Measurements from ENCODE around the gene LRAT. TPM values are rescaled to one million over a fixed set of nuclear protein-coding genes. Genes with fewer than 3 reads are reported as not detected.

Gene LRAT
- total and polyA plus RNA-seq, 4 donors: 0.13 to 0.63 (median 0.48) TPM

DNA sequence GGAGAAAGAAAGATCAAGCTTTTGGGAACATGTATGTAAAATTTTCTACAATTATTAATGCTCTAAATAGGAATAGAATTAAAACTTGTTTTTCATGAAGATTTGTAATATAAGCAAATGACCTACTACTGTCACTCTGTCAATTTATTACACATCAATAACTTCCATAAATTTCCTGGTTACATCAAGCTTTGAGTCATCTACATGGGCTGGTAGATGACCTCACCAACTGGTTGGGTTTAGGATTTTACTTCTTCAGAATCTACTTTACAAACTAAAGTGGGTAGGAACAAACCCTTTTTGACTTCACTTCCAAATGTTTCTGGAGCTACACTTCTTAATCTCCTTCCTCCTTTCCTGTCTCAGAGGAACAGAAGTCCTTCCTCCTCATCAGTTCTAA is 12.0 kb upstream of the LRAT start:
- H3K4me1 ChIP-seq (ENCODE audit: control insufficient read depth in 5 of 5, insufficient read depth in 5 of 5, low read length in 5 of 5): no peaks in the 10 kb centered on the region
- no peaks in the 10 kb centered on the region for H3K9me3 ChIP-seq (ENCODE audit: control insufficient read depth in 4 of 4, insufficient read depth in 3 of 4, low read length in 3 of 4)
- ATAC-seq (ENCODE audit: insufficient read depth, low FRiP score) (no peak), DNase-seq (no peak)
- no peaks in the 10 kb centered on the region for H3K27me3 ChIP-seq (ENCODE audit: control insufficient read depth in 3 of 3, insufficient read depth in 3 of 3, low read length in 2 of 3)
- no peak overlapping the region for H3K4me3 ChIP-seq
- no peaks in the 10 kb centered on the region for H3K36me3 ChIP-seq (ENCODE audit: control insufficient read depth in 4 of 4, insufficient read depth in 4 of 4, low read length in 4 of 4)
- no peak for TF ChIP-seq CTCF (IDR thresholded peaks at IDR 0.05; ENCODE audit: control extremely low read depth, extremely low read depth)
- no peak overlapping the region for H3K27ac ChIP-seq (ENCODE audit: low read depth in 1 of 2, low read length in 1 of 2)
- no peak overlapping the region for H3K9ac ChIP-seq (ENCODE audit: insufficient read depth in 1 of 2, low read length in 2 of 2)

DNA sequence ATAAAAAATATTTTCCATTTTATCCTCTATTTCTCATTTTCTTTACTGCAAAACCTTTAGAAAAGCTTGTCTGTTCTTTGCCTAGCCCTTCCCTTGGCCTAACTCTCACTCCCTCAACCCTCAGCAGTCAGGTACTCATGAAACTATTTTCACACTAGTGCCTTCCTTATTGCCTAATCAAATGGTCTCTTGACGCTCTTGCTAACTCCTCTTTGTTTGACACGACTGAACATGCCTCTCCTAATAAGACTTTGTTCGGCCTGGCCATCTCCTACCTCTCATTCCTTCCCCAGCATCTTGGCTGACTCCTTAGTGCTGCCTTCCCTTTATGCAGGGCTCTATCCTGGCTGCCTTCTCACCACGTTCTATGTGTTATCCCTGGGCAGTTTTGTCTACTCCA is 11.1 kb upstream of the LRAT start:
- Histone ChIP-seq H3K36me3 (ENCODE audit: control insufficient read depth in 4 of 4, insufficient read depth in 4 of 4, low read length in 4 of 4) (no peaks in the 10 kb centered on the region), H3K9ac (ENCODE audit: insufficient read depth in 1 of 2, low read length in 2 of 2) (no peak overlapping the region), H3K27me3 (ENCODE audit: control insufficient read depth in 3 of 3, insufficient read depth in 3 of 3, low read length in 2 of 3) (no peaks in the 10 kb centered on the region), H3K4me1 (ENCODE audit: control insufficient read depth in 5 of 5, insufficient read depth in 5 of 5, low read length in 5 of 5) (no peaks in the 10 kb centered on the region), H3K27ac (ENCODE audit: low read depth in 1 of 2, low read length in 1 of 2) (no peak overlapping the region), H3K4me3 (no peak overlapping the region), H3K9me3 (ENCODE audit: control insufficient read depth in 4 of 4, insufficient read depth in 3 of 4, low read length in 3 of 4) (no peaks in the 10 kb centered on the region)
- DNase-seq: no peak
- TF ChIP-seq CTCF (IDR thresholded peaks at IDR 0.05; ENCODE audit: control extremely low read depth, extremely low read depth): no peak
- ATAC-seq (ENCODE audit: insufficient read depth, low FRiP score): no peak
- 71 to 85% methylated on average over 4 of the region's 4 CpGs for WGBS, 2 donors

- no peak overlapping the region for H3K9ac ChIP-seq (ENCODE audit: insufficient read depth in 1 of 2, low read length in 2 of 2)
- no peak for ATAC-seq (ENCODE audit: insufficient read depth, low FRiP score)
- H3K9me3 ChIP-seq (ENCODE audit: control insufficient read depth in 4 of 4, insufficient read depth in 3 of 4, low read length in 3 of 4): peaks cover 0 to under 1% (median 0%) of the 10 kb centered on the region in 4 donors
- H3K27me3 ChIP-seq (ENCODE audit: control insufficient read depth in 3 of 3, insufficient read depth in 3 of 3, low read length in 2 of 3): peaks cover 0 to 25% (median 16%) of the 10 kb centered on the region in 3 donors
- no peak overlapping the region for H3K4me3 ChIP-seq
- no peak overlapping the region for H3K27ac ChIP-seq (ENCODE audit: low read depth in 1 of 2, low read length in 1 of 2)
- H3K36me3 ChIP-seq (ENCODE audit: control insufficient read depth in 4 of 4, insufficient read depth in 4 of 4, low read length in 4 of 4): no peaks in the 10 kb centered on the region
- peaks cover 0 to 7% (median 0%) of the 10 kb centered on the region in 5 donors for H3K4me1 ChIP-seq (ENCODE audit: control insufficient read depth in 5 of 5, insufficient read depth in 5 of 5, low read length in 5 of 5)
- no peak for TF ChIP-seq CTCF (IDR thresholded peaks at IDR 0.05; ENCODE audit: control extremely low read depth, extremely low read depth)
- 33 to 75% methylated on average over 1 of the region's 1 CpG for WGBS, 2 donors
- DNase-seq: peak in 2 of 3 donors; percentile 15 to 63
Measured at GRCh38 chr4:154736770-154737169, 7.0 kb upstream of the LRAT start.

- 21 to 27% methylated on average over 2 of the region's 2 CpGs for WGBS, 2 donors
- no peak for ATAC-seq (ENCODE audit: insufficient read depth, low FRiP score)
- H3K36me3 ChIP-seq (ENCODE audit: control insufficient read depth in 4 of 4, insufficient read depth in 4 of 4, low read length in 4 of 4): no peaks in the 10 kb centered on the region
Measured at GRCh38 chr4:154738426-154738825, 5.4 kb upstream of the LRAT start.

More at GRCh38 chr4:154738426-154738825, 5.4 kb upstream of the LRAT start:
- no peak for TF ChIP-seq CTCF (IDR thresholded peaks at IDR 0.05; ENCODE audit: control extremely low read depth, extremely low read depth)
- no peak for DNase-seq
- Histone ChIP-seq H3K27ac (ENCODE audit: low read depth in 1 of 2, low read length in 1 of 2) (no peak overlapping the region), H3K27me3 (ENCODE audit: control insufficient read depth in 3 of 3, insufficient read depth in 3 of 3, low read length in 2 of 3) (peaks cover 0 to 42% (median 31%) of the 10 kb centered on the region in 3 donors), H3K4me3 (no peak overlapping the region), H3K9ac (ENCODE audit: insufficient read depth in 1 of 2, low read length in 2 of 2) (no peak overlapping the region), H3K4me1 (ENCODE audit: control insufficient read depth in 5 of 5, insufficient read depth in 5 of 5, low read length in 5 of 5) (peaks cover 0 to 21% (median 4%) of the 10 kb centered on the region in 5 donors), H3K9me3 (ENCODE audit: control insufficient read depth in 4 of 4, insufficient read depth in 3 of 4, low read length in 3 of 4) (peaks cover 0 to 4% (median 0%) of the 10 kb centered on the region in 4 donors)

All from lung (tissue), 12 donors.